GM21526 (cell line): ENCODE data around the gene MTFR1L.

Experiments
- ATAC-seq: cut with Tn5 transposase; IDR thresholded peaks from one replicate; pipeline ENCODE4 v1.9.1; 2021; ENCODE audit warnings: moderate library complexity; ENCODE audit not compliant: unreplicated experiment, low FRiP score

MTFR1L gene

DNA sequence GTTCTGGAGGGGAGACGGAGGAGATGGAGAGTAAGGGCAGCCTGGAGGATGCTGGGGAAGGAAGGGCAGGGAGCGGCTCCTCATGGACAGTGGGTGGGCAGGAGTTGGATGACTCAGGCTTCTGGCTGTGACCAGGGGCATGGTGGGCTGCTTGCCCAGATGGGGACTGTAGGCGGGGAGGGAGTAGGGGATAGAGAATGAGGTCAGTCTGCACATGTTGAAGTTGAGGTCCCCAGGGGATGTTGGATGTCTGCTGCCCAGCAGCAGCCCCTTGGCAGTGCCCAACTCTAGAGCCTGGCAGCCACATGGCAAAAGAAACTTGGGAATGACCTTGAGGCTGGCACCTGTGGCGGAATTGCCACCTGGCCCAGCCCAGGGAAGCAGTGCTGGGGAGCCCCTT is 13.3 kb upstream of the MTFR1L start:
- ATAC-seq: no peak

GRCh38 chr1:25807480-25808390 is 12.0 kb upstream of the MTFR1L start:
- ATAC-seq: no peak

DNA sequence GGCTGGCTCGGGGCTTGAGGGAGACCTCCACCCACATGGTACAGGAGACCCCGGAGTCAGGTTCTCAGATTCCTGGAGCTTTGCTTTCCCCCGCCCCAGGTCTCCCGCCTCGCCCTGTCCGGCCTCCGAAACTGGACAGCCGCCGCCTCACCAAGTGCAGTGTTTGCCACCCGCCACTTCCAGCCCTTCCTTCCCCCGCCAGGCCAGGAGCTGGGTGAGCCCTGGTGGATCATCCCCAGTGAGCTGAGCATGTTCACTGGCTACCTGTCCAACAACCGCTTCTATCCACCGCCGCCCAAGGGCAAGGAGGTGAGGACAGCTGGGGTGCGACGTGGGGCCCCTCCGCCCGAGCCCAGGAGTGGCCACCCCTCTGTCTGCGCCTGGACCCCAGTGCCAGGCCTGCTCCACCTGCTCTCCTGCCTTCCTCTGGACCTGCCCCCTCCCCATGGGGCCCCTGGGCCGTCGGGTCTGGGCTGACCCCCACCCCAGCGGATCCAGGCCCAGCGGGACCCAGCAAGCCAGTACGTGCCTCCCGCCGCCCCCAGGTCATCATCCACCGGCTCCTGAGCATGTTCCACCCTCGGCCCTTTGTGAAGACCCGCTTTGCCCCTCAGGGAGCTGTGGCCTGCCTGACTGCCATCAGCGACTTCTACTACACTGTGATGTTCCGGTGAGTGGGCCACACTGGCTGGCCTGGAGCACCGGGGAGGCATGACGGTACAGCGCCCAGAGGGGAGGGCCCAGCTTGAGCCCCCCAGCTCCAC is 11.1 kb upstream of the MTFR1L start:
- no peak for ATAC-seq

GRCh38 chr1:25809283-25809926 is 10.3 kb upstream of the MTFR1L start:
- no peak for ATAC-seq

DNA sequence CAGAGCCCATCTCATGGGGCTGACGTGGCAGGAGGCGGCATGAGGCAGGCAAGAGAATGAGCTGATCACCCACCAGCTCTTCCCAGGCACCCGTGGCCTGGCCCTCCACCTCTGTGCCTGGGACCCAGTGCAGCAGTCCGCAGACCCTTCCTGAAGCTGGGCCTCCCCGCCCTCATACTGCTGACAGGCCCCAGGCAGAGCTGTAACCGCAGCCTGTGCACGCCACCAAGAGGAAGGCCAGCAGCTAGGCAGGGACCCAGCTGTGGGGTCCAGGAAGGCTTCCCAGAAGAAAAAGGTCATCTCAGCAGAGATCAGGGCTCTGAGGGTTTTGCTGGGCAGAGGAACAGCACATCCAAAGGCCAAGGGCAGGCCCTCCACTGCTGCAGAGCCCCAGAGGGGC is 9.8 kb upstream of the MTFR1L start:
- ATAC-seq: no peak

DNA sequence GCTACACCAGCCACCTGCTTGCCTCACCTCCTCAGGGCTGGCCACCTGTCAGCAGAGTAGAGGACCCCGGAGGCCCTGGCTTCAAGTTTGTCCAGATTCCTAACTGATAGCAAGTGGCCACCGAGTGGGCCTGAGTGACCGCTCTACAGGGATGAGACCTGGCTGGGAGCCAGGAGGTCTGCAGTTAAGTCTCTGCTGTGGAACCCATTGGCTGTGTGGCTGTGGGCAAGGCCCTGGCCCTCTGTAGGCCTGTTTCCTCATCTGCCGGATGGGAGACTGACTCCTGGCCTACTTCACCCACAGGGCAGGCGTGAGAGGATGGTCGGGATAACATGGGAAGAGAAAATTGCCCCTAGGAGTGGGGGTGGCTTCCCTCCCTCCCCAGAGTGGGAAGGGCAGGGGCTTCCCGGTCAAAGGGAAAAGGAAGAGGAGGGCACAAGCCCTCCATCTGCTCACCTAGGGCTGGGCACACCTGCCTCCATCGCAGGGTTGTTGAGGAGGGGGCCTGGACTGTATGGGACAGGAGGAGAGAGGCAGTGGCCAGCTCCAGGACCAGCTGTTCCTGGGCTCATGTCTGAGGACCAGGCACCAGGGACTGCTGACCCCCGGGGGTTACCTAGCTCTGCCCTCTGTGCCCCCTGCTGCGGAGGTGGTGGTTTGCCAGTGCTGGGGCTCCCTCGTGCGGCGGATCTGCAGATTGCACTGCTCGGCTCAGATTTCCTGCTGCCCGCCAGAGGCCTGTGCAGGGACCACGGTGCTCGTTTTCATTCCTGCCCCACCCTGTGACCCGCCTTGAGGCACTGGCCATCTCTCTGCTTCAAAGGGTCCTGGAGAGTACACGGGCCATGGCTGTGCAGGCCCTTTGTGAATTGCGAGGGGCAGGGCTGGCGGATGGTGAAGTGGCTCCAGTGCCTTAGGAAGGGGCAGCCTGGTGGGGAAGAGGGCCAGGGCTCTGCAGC is 9.1 kb upstream of the MTFR1L start:
- ATAC-seq: no peak

DNA sequence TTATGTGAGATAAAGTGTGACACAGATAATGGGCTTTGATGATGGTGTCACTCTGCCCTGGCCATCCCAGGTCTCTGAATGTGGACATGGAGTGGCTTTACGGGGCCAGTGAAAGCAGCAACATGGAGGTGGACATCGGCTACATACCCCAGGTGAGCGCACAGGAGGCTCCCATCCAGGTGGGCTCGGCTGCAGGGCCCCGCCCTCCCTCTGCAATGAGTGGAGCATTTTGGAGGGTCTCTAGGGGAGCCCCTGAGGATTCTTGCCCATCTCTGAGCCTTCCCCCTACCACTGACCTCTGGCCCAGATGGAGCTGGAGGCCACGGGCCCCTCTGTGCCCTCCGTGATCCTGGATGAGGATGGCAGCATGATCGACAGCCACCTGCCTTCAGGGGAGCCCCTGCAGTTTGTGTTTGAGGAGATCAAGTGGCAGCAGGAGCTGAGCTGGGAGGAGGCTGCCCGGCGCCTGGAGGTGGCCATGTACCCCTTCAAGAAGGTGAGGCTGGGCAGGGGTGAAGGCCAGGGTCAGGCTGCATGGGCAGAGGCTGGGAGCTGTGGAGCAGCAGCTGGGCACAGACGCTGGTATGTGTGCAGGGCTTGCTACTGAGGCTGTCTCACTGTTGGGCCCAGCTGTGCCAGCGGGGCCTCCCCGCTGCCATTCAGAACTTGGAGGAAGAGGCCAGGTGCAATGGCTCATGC is 8.2 kb upstream of the MTFR1L start:
- ATAC-seq: no peak

DNA sequence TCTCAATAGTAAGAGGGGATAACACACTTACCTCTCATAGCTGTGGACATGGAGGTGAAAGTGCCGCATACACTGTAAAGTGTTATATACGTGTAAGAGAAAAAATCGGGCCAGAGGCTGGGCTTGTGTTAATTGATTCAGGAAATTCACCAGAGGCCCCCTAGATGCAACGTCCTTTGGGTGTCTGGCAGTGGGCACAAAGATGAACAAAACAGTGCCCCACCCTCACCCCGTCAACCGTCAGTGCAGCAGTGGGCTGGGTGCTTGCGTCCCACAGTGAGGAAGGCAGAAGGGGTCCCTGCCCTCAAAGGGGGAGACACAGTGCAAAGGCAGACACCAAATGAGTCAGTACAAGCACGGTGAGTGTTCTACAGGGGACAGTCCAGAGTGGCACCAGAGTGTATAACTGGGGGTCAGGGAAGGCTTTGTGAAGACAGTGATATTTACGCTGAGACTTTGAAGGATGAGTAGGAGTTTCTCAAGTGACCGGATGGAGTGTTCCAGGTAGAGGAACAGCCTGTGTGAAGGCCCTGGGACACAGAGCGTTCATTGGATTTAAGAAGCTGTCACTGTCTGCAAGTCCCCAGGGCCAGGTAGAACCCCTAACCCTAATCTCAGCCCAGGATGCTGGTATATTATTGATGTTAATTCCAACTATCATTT is 6.6 kb upstream of the MTFR1L start:
- ATAC-seq: no peak

DNA sequence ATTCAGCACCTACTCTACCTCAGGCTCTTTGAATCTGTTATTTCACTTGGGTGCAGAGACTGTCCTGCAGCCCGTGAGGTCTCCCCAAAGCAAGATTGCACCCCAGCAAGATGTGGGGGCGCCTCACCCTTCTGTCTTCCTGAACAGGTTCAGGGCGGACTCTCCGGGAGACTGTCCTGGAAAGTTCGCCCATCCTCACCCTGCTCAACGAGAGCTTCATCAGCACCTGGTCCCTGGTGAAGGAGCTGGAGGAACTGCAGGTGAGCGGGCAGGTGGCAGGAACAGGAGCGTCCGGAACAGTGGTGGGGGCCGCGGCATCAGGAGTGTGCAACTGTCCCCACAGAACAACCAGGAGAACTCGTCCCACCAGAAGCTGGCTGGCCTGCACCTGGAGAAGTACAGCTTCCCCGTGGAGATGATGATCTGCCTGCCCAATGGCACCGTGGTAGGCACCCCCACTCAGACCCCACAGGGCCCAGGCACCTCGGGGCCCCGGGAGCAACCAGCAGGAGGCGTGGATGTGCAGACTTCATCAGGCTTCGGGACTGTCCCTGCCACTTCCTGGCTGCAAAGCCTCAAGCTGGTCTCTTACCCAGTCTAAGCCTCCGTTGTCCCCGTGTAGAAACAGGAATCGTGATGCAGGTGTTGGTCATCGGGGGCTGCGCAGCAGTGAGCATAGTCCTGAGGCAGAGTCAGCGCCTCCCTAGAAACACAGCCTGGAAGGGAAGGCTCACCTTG is 5.9 kb upstream of the MTFR1L start:
- no peak for ATAC-seq

GRCh38 chr1:25814549-25815087 is 5.1 kb upstream of the MTFR1L start:
- no peak for ATAC-seq

DNA sequence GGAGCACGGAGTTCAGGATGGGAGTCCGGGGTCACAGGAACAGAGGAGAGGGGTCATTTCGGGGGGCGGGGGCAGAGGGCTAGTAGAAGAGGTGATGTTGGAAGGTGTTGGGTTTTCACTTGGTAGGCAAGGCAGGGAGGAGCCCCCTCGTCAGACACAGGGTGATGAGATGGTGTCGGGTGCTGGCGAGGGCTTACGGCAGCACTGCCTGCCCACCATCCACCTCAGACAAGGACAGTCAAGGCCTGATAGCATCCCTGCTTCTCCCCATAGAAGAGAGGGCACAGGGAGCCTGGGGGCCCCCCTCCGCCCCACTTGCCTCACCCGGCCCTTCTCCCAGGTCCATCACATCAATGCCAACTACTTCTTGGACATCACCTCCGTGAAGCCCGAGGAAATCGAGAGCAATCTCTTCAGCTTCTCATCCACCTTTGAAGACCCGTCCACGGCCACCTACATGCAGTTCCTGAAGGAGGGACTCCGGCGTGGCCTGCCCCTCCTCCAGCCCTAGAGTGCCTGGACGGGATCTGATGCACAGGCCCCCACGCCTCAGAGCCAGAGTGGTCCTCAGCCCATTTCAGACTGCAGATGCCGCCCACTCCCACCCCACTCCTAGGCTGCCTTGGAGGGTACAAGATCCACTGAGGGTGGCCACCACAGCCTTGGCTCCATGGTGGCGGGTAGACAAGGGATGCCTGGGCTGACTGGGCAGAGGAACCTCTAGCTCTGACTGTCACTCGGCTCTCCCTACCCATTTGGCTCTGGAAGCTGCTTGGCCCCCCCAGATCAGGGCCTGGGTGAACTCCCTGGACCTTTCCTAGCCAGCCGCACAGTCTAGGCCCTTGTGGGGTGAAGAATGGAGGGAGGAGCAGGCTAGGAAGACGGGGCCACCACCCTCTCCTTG is 4.3 kb upstream of the MTFR1L start:
- no peak for ATAC-seq

- ATAC-seq: no peak
Measured at GRCh38 chr1:25816112-25816718, 3.5 kb upstream of the MTFR1L start.

GRCh38 chr1:25817840-25818501 is 1.8 kb upstream of the MTFR1L start:
- ATAC-seq: no peak

DNA sequence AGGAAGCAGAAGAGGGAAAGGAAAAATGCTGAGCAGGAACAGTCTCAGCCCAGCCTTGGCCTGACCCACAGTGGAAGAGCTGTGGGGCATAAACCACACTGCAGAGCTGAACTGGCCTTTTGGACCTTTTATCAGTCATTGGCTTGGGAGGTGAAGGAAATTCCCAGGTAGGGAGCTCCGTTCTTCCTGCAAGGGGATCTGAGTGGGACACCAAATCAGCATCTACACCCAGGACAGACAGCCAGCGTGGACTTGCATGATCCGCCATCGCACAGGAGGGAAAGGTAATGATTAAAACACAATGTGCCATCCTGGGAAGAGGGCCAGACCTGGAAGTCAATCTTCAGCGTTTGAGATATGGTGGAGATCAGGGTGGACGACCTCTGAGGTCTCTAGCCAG is 1.2 kb upstream of the MTFR1L start:
- ATAC-seq: no peak

DNA sequence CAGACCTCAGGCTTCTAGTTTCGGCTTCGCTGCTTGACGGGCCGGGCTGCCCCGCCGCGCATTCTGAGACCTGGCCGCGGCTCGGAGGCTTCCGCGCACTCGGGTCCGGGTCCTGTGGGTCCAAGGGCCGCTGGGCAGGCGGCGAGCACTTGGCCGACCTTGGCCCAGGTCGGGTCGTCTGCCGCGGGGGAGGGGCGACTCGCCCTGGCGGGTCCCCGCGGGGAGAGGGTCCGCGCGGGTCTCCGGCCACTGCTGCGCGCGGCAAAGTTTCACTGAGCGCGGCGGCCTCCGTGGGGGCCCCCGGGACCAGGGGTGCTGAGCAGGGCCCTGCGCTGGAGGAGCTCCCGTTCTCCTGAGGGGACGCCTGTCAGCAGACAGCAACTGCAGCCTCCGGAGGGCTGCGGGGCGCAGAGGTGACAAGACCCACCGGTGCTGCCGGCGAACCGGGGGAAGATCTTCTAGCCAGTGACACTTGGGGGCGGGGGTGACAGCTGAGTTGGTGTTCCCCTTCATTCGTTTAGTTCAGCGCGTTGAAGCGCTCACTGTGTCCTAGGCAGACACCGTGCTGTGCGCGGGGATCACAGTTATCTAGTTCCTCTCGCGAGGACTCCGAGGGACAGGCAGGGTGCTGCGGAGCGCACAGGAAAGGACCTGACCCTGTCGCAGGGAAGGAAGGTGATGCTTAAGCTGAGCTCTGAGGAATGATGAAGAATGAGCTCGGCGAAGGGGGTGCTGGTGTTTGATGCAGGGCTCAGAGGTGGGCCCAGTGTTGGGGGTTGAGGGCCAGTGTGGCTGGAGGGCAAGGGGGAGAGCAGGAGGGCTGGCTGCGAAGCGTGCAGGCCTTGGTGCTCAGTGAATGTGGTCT is 725 bp downstream of the MTFR1L start:
- ATAC-seq: peak; percentile 36
